Dermis blood vessel endothelial cell (primary cell): ENCODE data around the gene ANTXR2. TPM values are rescaled to one million over a fixed set of nuclear protein-coding genes. Genes with fewer than 3 reads are reported as not detected.
A peak's percentile ranks its signal among the peaks of the same experiment; 100 is the strongest.

Source experiments
- DNase-seq: peaks from one replicate; pipeline ENCODE4 v3.0.0; 2010
- total RNA-seq: library from RNA; depleted of rRNA; stranded (reverse); fragments of >200 nt; gene quantifications from 2 replicates; pipeline ENCODE4 v1.2.3, GENCODE V29; 2014

Gene ANTXR2
- total RNA-seq, 1 donor from 2014 or later, result 36.2 TPM

DNA sequence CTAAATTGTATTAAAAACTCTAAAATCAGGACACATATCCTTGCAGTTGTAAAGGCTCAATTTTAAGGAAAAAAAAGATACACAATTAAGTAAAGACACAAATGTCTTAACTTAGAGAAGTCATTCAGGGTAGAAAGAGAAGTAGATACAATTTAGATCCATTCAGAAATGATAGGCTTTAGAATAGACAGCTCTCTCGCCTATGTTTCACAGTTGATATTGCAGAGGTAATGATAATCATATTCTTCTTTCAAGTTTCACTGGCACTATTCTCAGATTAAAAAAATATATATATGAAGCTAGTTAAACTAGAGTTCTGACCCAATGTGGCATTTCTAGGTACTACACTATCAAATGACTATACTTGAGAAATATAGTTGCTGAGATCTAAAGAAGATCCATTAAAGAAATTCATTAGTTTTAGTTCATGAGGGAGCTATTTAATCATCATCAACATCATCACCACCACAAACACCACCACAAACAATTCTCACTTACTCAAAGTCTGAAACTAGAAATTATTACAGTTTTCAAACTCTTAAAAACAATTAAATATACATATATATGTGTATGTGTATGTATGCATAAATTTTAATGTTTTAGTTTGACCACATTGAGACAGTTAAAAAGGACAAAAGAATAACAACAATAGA is 93.1 kb downstream of the ANTXR2 start:
- DNase-seq, result no peak

DNA sequence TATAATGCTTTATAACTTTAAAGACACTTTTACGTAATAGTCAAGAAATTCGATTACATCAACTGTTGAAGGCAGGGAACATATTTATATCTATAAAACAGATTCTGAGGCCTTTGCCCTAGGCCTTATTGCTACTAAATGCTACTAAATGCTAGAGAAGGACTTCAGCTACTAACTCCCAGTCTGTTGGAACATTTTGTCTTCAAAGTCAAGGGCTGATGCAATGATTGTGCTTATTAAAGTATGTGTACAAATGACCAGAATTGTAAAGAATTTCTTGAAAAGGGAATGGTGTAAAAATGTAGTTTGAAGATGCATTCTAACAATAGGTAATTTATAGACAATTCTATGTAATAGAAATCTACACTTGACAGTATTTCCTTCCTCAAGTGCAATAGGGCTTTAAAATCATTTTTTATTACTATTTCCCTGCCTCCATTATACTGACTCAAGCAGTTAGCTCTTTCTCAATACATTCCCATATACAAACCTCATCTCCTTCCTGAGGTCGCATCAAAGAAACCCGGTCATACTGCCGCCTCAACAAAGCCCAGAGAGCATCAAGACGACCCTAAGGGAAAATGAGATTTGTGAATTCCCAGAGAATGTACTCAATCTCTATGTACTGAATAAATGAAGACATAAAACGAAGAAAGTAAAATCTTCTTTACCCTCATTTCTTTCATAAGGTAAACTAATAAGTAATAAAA is 95.7 kb downstream of the ANTXR2 start:
- DNase-seq, result no peak

DNA sequence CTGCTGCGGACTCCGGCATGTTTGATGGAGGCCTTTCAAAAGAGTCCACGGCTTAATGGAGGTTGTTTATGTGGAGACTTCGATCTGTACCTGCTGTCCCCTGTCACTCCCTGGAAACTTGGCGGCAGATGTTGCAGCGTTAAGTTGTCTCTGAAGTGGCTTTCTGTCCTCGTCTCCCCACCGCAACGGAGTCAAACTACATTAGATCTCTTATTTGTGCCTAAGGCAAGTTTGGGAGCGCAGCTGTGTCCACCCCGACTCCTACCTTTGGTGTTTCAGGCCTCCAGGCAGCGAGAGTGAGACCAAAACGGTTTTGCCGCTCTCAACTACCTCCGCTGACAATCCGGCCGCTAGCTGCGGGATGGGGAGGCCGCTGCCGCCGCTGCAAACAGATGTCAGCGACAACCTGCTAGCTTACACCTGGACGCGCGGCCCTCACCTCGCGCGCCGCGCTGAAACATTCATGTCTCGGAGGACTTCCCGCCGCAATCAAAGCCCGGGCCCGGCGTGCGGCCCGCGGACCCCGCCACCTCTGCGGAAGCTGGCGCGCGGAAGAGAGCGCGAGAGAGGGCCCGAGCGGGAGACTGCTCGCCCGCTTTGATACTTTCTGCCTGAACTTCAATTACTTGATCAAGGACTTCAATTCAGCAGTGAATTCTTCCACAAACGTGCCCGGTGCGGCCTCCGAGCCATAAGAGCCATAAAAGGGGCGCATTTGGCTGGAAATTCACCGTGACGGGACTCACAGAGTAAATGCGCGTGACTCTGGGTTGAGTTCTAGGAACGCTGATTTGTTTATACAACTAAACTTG is 108.4 kb downstream of the ANTXR2 start:
- DNase-seq, result no peak

DNA sequence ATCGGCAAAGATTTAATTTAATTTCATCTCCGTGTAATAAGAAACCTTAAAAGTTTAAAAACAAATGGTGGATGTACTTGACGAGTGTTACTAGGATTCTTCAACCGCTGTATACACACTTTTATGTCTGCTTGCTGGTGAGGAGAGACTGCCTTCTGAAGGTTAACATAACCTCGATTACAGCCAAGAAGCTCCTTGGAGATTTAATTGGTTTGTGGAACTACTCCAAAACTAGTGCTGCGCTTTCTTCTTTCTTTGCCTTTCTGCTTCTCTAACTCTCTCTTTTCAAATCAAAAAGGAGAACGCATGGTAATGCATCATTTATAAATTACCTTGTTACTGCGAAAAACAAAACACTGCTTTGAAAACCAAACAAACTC is 109.0 kb downstream of the ANTXR2 start:
- no peak for DNase-seq

DNA sequence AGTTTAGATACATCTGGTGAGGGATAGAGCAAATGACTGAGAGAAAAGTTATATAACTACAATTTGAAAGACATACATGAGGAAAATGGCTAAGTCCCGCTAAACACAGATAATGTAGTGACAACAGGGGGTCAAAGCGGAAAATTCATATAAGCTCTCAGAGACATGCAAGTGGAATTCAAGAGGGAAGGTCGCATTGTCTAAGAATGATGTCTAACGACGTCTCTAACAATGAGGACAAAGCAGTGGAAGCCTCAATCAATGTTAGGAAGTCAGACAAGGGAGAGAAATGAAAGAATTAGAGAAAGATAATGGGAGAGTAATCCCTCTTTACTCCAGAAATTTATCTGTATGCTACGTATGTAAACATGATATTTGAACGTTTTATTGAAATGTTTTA is 113.4 kb downstream of the ANTXR2 start:
- no peak for DNase-seq

DNA sequence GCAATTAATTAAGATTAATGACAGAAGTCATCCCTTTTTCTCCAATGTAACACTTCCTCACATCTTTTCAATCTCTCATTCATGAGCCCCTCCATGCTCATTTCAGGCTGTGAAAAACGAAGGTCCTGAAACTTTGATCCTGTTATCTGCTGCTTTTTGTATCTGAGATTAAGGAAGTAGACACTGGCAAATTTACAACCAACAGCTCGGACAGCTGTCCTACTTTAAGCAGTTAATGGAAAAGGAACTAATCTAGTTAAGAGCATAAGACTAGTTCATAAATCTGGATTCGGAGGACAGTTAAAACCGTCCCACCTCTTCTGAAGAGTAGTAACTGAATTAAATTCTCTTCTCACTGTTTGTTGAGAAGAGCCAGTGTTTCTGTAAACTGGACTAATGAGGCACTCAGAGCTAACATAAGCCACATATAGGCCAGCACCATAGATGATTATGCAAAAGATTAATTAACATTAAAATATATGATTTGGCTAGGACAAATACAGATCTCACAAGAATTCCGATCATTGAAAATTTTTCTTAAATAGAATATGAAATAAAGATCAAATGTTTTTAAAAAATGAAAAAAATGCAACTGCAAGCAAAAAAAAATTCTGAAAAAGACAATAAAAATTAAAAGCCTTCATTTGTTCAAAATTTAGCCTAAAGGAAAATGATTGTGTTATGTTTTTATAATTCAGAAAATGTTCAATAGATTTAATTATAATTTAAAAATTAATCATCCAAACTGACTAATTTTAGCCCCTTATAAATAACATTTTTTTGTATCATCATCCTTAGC is 114.4 kb downstream of the ANTXR2 start:
- DNase-seq, result no peak

DNA sequence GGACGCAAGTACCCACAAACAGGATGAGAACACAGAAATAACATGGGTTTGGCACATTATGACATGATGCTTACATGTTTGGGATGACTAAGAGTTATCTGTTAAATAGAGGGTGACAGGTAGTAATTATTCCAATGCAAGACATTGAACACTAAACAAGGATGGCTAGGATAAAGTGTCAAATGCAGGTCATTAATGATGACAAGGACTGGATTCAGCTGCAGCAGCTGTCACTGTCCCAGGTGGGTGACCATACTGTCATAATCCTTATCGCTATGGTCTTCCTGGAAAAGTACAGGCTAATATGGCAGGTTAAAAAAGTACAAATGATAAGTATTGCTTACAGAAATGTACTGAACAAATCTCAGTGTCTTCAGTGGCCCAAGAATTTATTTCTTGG is 123.9 kb downstream of the ANTXR2 start:
- no peak for DNase-seq

DNA sequence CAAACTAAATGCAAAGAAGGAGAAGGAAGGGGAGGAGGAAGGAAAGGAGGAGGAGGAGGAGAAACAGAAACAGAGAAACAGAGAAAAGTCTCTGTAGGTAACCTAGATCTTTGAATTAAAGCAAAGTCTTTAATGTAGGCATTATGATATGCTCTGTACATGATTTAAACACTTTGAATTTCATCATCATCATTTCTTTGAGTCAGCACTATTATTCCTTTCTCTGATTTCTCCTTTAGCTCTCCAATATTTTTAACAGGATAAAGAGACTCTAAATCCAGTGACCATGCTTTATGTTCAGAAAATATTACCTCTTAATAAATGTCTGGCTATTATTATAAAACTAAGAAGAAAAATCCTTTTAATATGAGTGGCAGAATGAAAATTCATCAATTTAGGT is 124.3 kb downstream of the ANTXR2 start:
- DNase-seq, result no peak

DNA sequence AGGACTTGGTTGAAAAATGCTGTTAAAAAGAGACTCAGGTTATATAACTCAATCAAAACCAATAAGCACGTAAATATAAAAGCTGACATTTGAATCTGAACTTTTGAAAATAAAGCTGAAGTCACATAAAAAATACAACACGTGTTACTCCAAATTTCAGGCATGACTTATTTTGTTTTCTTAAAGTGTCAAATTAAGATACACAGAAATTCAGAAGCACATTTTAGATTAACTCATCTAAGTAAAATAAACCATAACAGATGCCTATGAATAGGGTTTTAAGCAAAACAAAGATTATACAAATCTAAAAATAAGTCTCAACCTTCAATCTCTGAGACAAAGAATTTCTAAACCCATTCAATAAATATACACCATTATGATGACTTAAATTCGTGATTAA is 124.8 kb downstream of the ANTXR2 start:
- DNase-seq, result no peak

DNA sequence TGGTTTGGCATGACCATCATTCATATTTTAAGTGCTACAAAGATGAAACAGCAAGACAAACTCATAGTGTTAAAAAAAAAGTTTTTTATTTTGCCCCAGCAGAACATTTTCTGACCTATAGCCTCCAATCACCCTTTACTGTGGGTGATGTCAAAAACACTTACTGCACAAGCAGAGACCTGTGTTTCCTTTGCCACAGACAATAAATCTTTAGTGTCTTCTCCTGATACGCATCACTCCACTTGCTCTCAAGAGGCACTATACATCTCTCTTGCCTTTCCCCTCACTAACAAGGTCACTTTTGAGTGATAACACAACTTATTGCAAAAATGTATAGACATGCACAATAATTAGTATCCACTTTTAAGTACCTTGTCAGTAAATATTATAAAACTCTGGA is 125.6 kb downstream of the ANTXR2 start:
- DNase-seq, result no peak

DNA sequence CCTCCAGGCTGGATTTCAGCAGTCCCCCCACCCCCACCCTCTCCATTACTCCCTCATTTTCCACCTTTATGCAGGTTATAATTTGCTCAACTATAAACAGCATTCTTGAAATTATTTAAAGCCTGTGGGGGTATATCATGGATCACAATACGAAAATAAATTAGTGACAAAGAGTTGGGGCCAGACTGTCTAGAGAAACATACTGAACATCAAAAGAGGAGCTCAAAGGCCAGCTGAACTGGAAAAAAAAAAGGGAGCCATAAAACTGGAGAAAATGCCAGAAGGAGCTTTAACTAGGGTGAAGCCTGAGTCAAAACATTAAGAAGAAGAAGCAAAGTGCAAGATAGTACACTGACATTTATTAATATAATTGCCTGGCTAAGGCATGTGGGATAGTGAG is 137.8 kb downstream of the ANTXR2 start:
- DNase-seq, result no peak

DNA sequence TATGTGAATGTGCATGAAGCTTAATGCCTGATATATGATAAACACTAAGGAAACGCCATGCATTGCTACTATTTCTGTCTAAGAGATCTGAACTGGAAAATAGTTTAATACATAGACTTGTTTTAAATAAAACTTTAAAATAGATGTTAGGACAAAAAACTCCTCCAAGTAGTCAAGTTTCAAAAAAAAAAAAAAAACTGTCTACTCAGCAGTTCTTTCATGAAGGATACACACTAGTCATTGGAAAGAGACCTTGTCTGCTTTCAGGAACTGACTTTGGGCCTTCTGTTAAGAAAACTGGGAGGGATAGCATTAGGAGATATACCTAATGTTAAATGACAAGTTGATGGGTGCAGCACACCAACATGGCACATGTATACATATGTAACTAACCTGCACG is 138.4 kb downstream of the ANTXR2 start:
- DNase-seq, result no peak

DNA sequence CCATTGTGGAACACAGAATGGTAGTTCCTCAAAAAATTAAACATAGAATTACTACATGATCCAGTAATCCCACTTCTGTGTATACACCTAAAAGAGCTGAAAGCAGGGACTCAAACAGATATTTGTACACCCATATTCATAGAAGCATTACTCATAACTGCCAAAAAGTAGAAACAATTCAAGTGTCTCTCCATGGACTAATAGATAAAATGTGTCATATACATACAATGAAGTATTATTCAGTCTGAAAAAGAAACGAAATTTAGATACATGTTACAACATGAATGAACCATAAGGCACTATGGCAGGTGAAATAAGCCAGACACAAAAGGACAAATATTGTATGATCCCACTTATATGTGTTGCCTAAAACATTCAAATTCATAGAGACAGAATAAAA is 145.1 kb downstream of the ANTXR2 start:
- DNase-seq, result no peak

DNA sequence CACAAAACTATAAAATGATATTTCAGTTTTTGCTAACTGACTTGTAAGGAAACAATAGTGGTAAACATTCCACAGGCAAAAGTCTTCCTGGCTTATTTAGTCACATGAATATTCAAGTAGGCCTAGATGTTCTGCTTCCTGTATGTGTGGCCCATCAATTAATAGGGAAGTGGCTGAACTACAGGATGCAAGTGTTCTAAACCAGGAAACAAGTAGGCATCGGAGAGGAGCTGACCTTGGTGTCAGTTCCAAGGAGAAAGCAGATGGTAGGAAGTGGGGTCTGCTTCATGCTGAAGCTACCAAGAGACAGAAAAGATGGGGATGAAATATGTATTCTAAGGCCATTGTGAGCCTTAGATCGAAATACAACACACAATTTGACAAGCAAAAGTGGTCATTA is 149.7 kb downstream of the ANTXR2 start:
- peak; percentile 35 for DNase-seq

DNA sequence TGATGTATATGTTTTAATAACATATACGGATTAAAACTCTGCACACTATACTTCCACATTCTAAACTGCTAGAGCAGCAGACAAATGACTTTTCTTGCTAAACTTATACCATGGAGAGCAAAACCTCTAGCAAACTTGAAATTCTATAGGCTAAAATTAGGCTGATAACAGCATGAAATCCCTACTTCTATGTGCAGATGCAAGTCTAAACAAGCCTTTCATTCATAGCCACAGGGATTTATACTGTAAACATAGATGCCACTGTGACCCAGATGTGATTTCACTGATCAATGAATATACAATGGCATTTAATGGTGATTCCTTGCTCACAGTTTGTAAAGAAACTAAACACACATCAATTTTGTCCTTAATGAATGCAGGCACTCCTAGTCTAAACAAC is 151.0 kb downstream of the ANTXR2 start:
- no peak for DNase-seq

DNA sequence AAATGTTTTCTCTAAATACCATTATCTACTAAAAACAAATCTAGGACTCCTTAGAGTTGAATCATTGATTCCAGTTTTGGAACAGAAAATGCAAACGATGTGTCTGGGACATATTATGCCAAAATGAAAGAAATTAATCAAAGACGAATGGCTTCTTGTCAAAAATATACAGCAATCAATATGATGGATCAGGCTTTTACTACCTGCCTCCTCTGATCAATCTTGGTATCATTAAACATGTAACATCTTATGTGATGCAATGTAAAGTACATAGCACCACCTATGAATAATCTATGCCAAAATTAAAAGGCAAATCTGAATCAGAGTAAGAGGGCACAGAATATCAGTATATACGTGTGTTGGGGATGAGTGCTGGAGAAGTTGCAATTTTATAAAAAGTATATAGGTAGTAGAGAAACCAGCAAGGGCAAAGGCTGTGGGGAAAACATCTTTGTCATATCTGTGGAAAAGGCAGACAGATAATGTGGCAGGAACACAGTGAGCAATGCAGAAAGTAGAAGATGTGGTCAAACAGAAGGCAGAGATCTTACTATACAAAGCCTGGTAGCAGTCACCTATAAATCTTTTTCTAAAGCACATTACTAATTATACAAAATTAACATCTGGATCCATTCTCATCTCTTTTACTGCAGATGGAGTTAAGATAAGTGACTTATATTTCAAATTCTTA is 152.7 kb downstream of the ANTXR2 start:
- no peak for DNase-seq

DNA sequence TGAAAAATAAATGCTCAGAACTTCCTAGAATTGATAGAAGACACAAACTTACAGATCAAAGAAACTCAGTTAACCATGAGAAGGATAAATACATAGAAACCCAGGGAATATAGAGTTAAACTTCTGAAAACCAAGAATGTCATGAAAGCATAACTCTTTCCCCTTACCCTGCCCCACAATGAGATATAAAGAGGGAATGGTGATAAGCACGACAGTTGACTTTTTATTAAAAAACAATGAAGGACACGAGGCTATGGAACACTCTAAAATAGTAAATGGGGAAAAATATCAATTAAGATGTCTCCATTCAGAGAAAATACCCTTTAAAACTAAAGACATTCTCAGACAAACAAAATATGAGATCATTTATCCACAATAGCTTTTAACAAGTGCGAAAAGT is 154.7 kb downstream of the ANTXR2 start:
- no peak for DNase-seq

DNA sequence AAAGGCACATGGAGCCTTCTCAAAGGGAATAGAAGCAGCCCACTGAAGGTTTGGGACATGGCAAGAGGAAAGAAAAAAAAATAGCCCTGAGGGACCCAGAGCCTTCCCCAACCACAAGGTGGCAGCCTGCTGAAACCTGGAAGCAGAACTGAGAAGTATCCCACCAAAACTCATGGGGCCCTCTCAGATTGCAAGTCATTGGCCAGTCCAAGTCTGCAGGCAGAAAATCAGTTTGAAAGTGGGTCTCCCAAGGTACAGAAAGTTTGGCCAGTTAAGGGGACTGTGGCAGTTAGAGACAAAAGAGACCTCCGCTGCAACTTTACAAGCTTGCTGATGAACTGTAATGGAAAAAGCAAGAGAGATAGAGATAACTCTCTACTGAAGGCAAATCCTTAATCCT is 155.8 kb downstream of the ANTXR2 start:
- peak; percentile 74 for DNase-seq

DNA sequence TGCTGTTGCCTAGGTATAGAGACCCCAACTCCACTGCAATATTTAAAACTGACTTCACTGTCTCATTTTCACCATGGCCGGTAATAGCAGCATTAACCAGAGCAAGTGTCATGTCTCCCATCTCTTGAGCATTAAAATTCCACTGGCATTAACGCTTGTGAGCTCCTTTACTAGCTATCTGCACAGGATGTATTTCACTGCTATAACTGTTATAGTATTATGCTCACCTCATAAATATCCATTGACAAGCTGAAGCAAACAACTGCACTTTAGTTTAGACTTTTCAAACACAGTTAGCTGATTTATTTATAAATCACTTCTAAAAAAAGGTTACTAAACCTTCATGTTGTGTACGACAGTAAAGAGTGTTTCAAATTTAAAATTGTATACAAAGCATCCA is 157.8 kb downstream of the ANTXR2 start:
- no peak for DNase-seq

DNA sequence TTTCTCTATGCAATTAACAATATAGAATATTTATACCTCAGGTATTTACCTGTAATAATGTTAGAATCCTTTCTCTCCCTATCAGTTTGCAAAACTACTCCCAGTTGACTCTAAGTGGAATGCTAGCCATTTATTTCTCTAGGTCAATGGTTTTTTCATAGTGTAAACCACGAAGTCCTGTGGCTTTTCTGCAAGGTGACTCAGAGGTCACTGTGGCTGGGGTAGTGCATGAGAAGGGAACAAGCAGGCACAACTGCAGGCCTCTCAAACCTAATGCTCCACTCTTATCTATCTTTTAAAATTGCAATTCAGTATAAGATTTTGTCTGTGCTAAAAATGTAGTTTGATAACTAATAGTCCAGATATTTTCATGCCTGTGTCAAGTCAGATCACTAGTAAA is 159.4 kb downstream of the ANTXR2 start:
- no peak for DNase-seq

DNA sequence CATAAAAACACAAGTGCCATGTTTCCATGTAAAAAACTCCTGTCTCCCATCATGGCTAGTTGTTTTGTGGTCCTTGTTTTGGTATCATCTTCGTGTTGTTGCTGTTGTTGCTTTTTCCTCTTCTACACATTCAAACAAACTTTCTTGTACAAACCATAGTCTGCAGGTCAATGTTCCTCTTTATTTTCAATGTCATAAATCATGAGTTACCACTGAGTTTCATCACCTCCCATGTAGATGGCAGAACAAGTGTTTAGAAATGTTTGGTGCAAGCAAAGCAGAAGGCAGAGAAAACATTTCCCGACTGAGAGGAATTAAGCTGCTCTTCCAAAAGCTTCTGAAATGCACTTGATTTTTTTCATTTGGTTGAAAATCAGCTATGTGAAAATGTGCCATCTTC is 166.0 kb downstream of the ANTXR2 start:
- DNase-seq, result no peak

DNA sequence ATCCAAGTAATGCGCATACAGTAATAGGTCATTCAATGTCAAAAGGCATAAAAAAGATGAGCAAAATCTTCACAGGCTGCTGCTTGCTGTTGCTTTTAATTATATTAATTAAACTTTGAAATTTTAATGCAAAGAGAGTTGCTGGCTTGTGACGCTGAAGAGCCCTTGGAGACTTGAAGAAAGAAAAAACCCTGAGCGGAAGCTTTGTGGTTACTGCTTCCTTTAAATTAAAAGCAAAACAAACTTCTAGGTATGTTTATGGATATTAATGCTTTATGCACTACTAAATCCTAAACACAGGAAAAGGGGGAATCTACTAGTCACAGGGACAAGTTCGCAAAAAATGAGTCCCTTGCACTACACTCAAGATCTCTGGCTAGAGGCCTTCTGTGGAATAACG is 166.7 kb downstream of the ANTXR2 start:
- DNase-seq, result no peak

DNA sequence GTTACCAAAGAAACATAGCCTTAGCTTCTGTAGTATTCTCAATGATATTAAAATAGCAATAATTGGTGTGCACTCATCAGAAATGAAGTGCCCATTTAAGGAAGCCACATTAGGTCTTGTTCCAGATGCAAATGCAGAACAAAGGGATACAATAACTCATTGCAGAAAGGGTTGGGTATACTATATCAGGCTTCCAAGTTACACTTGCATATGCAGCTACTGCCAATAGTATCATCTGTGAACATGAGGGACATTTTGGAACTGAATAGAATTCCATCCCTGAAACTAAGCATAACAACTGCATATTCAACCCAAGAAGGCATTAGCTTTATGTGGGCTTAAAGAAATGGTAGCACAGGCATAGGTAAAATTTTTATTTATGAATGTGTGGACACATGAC is 167.8 kb downstream of the ANTXR2 start:
- no peak for DNase-seq
